A673 (cell line): ENCODE data around the gene MARK3. TPM values are rescaled to one million over a fixed set of nuclear protein-coding genes. Genes with fewer than 3 reads are reported as not detected.
A peak's percentile ranks its signal among the peaks of the same experiment; 100 is the strongest.

Experiments
- BruUV-seq: library from RNA; stranded (reverse); fragments of 400-500 nt; replicated peaks from 2 replicates; lab custom pipeline; 2021; lab: Mats Ljungman, UMichigan
- CTCF ChIA-PET: fragments of 300-600 bp; sonication (Branson Sonifier 250); formaldehyde crosslinking; loops from one replicate; lab custom pipeline; 2022; ENCODE audit warnings: antibody characterized with exemption; lab: Charles Lee
- POLR2A ChIA-PET: fragments of 300-600 bp; sonication (Branson Sonifier 250); formaldehyde crosslinking; loops from one replicate; lab custom pipeline; 2022; ENCODE audit warnings: antibody characterized with exemption; ENCODE audit not compliant: low non-redundant PET; lab: Charles Lee
- DNase-seq: peaks from one replicate; pipeline ENCODE4 v3.0.0-alpha.2; 2015; ENCODE audit warnings: low spot score
- H3K27ac ChIP-seq: fragments of 200-600 bp; sonication (generic); 2 replicates; pipeline ENCODE4 v1.5.1; 2016; ENCODE audit warnings: mixed run types, low read depth, mild to moderate bottlenecking, mixed read lengths, antibody characterized with exemption, low read length; ENCODE audit not compliant: poor library complexity, severe bottlenecking
- H3K27me3 ChIP-seq: fragments of 200-600 bp; sonication (generic); replicated peaks from 2 replicates; pipeline ENCODE4 v1.6.1; 2017; ENCODE audit warnings: mixed run types, low read depth, mild to moderate bottlenecking, mixed read lengths, antibody characterized with exemption, low read length; ENCODE audit not compliant: insufficient read depth, poor library complexity
- H3K36me3 ChIP-seq: fragments of 200-600 bp; sonication (generic); 2 replicates; pipeline ENCODE4 v1.6.1; 2016; ENCODE audit warnings: mixed run types, mild to moderate bottlenecking, mixed read lengths, antibody characterized with exemption, low read length; ENCODE audit not compliant: insufficient read depth, poor library complexity, severe bottlenecking
- H3K4me1 ChIP-seq: fragments of 200-600 bp; sonication (generic); 2 replicates; pipeline ENCODE4 v1.6.1; 2017; ENCODE audit warnings: mixed run types, mild to moderate bottlenecking, mixed read lengths, antibody characterized with exemption, low read length; ENCODE audit not compliant: insufficient read depth, poor library complexity, severe bottlenecking
- H3K4me3 ChIP-seq: fragments of 200-600 bp; sonication (generic); 2 replicates; pipeline ENCODE4 v1.5.1; 2016; ENCODE audit warnings: low read depth, mixed run types, mild to moderate bottlenecking, mixed read lengths, low read length; ENCODE audit not compliant: poor library complexity, severe bottlenecking
- H3K9me3 ChIP-seq: fragments of 200-600 bp; sonication (generic); 2 replicates; pipeline ENCODE4 v1.6.1; 2016; ENCODE audit warnings: mixed run types, low read depth, mild to moderate bottlenecking, mixed read lengths, antibody characterized with exemption, low read length; ENCODE audit not compliant: poor library complexity, severe bottlenecking
- EZH2 ChIP-seq: fragments of 200-600 bp; sonication (generic); IDR thresholded peaks from 2 replicates; pipeline ENCODE4 v1.6.1; 2017; ENCODE audit warnings: borderline replicate concordance, low read depth, mild to moderate bottlenecking, mixed read lengths, antibody characterized with exemption, low read length; ENCODE audit not compliant: poor library complexity, severe bottlenecking
- intact Hi-C: fragments of 100-400 bp; cut with micrococcal nuclease; formaldehyde crosslinking; loops from one replicate; pipeline ENCODE4 v1.10.0; 2022; ENCODE audit not compliant: unreplicated experiment
- total RNA-seq: library from RNA; stranded (reverse); gene quantifications from 2 replicates; pipeline ENCODE4 v1.2.3, GENCODE V29; 2021
- TF ChIP-seq, protein P1 (sequence below): fragments of 300-800, 200-600 bp; sonication (generic); conservative IDR thresholded peaks from 2 replicates; pipeline ENCODE4 v1.5.1; 2017; ENCODE audit warnings: low read depth, mild to moderate bottlenecking, antibody characterized with exemption, low read length, moderate library complexity, mixed read lengths

MARK3 gene
- total RNA-seq, 1 experiment from 2014 or later, result 94.4 TPM

DNA sequence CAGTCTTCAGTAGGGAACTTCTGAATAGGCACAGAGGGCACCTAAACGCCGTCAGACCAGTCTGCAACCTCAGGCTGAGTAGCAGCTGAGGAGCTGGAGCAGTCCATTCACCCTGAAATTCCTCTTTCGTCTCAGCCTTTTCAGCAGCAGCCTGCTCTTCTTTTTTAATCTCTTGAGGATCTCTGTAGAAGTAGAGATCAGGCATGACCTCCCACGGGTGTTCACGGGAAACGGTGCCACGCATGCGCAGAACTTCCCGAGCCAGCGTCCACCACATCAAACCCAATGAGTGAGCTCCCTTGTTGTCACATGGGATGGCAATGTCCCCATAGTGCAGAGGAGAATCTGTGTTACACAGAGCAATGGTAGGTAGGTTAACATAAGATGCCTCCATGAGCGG, 11.1 kb upstream of the MARK3 start:
- ChIA-PET POLR2A (no interaction called here), CTCF (interaction anchor here (0.6 kb wide), 1 partner anchor 58 kb away, joined by 3 read pairs; no protein-coding TSS in a partner anchor)
- BruUV-seq, result no TSS peak
- intact Hi-C loops, result no loop called here
- no peaks in the 10 kb centered on the region for H3K27me3 ChIP-seq
- H3K27ac ChIP-seq, result no peak overlapping the region
- TF ChIP-seq, protein P1, sequence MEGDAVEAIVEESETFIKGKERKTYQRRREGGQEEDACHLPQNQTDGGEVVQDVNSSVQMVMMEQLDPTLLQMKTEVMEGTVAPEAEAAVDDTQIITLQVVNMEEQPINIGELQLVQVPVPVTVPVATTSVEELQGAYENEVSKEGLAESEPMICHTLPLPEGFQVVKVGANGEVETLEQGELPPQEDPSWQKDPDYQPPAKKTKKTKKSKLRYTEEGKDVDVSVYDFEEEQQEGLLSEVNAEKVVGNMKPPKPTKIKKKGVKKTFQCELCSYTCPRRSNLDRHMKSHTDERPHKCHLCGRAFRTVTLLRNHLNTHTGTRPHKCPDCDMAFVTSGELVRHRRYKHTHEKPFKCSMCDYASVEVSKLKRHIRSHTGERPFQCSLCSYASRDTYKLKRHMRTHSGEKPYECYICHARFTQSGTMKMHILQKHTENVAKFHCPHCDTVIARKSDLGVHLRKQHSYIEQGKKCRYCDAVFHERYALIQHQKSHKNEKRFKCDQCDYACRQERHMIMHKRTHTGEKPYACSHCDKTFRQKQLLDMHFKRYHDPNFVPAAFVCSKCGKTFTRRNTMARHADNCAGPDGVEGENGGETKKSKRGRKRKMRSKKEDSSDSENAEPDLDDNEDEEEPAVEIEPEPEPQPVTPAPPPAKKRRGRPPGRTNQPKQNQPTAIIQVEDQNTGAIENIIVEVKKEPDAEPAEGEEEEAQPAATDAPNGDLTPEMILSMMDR, result no peak
- no peak for TF ChIP-seq EZH2
- no peaks in the 10 kb centered on the region for H3K9me3 ChIP-seq
- peak; percentile 53 for DNase-seq
- H3K36me3 ChIP-seq, result no peaks in the 10 kb centered on the region
- H3K4me1 ChIP-seq, result no peaks in the 10 kb centered on the region
- peak overlapping the region; percentile 21 for H3K4me3 ChIP-seq

DNA sequence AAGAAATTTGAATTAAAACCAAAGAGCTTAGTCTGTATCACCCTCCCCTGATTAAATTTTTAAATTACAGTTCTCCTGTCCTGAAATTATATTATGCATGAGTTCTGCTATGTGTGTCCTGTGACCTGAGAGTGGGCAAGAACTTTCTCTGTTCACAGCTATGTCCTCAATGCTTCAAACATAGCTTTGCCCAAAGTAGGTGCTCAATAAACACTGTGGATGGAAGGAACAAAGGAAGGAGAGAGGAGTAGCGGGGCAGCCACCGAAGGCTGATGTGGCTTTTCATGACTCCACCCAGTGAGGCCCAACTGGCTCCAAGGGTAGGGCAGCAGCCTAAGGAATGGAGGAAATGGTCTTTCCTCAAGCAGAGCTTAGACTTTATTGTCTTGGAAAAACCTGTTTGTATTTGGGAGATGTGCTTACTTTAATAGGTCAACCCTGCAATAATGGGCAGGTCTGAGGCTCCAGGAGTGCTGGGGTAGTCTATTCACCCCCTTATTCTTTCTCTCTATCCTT, 7.6 kb upstream of the MARK3 start:
- Histone ChIP-seq H3K4me3 (no peak overlapping the region), H3K27ac (no peak overlapping the region), H3K36me3 (no peaks in the 10 kb centered on the region), H3K27me3 (no peaks in the 10 kb centered on the region), H3K4me1 (no peaks in the 10 kb centered on the region), H3K9me3 (no peaks in the 10 kb centered on the region)
- BruUV-seq, result no TSS peak
- TF ChIP-seq, protein P1, result no peak
- TF ChIP-seq EZH2, result no peak
- ChIA-PET POLR2A (interaction anchor here (0.5 kb wide), 1 partner anchor 1545 kb away, joined by 5 read pairs; no protein-coding TSS in a partner anchor), CTCF (no interaction called here)
- no peak for DNase-seq
- intact Hi-C loops, result no loop called here

DNA sequence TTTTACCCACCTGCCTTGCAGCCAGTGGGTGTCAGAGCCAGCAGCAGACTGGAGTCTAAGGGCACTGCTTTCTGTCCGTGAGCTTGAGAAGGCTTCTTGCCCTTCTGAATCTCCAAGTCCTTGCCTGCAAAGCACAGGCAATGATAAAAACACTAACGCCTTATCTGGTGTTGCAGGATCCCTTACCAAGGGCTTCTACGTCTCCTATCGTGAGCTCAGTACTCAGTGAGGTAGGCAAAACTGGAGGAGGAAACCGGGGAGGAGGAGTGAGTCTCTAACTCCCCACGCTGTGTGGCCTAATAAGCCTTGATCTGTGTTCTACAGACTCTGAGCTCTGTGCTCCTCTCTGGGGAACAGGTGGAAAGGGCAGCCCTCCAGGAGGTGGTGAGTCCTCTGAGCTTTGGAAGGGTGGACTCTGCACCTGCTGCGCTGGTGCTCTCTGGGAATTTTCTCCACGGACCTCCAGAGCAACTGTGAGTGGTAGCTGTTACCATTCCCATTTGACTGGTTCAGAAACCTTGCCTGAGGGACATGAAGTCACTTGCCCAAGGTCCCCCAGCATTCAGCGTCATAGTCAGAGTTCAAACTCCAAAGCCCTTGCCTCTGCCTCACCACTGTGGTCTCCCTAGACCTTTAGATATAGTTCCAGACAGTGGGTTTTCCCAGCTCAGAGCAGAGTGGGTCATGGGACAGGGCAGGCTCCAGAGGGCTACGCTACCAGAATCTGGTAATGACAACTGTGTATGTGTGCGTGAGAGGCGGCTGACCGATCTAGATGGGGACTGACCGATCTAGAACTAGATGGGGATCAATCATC, 7.0 kb upstream of the MARK3 start:
- ChIA-PET POLR2A (no interaction called here), CTCF (no interaction called here)
- TF ChIP-seq, protein P1, result no peak
- TF ChIP-seq EZH2, result no peak
- Histone ChIP-seq H3K4me1 (no peaks in the 10 kb centered on the region), H3K4me3 (no peak overlapping the region), H3K27ac (no peak overlapping the region), H3K27me3 (no peaks in the 10 kb centered on the region), H3K9me3 (no peaks in the 10 kb centered on the region), H3K36me3 (no peaks in the 10 kb centered on the region)
- BruUV-seq, result no TSS peak
- DNase-seq, result no peak
- intact Hi-C loops, result no loop called here
